Stimulated activated CD4-positive, alpha-beta T cell treated with anti-CD3 and anti-CD28 coated beads, Interleukin-12 subunit alpha, Interleukin-12 subunit beta, amount 100 ng/mL, for 48 hours (primary cell): ENCODE measurements around the gene EIF5A.

Source experiments
- DNase-seq, 3 donors: peaks; one replicate each; pipeline ENCODE4 v3.0.0-alpha.2; 2020; ENCODE audit warnings: low read depth in 2 of 3, low spot score in 1 of 3

EIF5A gene

GRCh38 chr17:7284911-7285310 lies 22.5 kb upstream of the EIF5A start:
- no peak for DNase-seq

- DNase-seq = no peak
These were observed 21.7 kb upstream of the EIF5A start for GRCh38 chr17:7285679-7286078.

GRCh38 chr17:7289256-7290032 lies 18.0 kb upstream of the EIF5A start:
- DNase-seq = no peak

GRCh38 chr17:7290166-7290565 lies 17.3 kb upstream of the EIF5A start:
- no peak for DNase-seq

GRCh38 chr17:7290685-7291084 lies 16.7 kb upstream of the EIF5A start:
- no peak for DNase-seq

GRCh38 chr17:7292194-7292593 lies 15.2 kb upstream of the EIF5A start:
- no peak for DNase-seq

GRCh38 chr17:7292729-7293128 lies 14.7 kb upstream of the EIF5A start:
- DNase-seq = no peak

- no peak for DNase-seq
These were observed 14.3 kb upstream of the EIF5A start for GRCh38 chr17:7293159-7293558.

GRCh38 chr17:7293816-7294613 lies 13.4 kb upstream of the EIF5A start:
- DNase-seq = no peak

- peak; percentile 69 to 71 (median 70) for DNase-seq
These were observed 12.7 kb upstream of the EIF5A start, which contains the start of gene YBX2 for GRCh38 chr17:7294614-7295153. TSS of gene YBX2 (minus strand) at chr17:7294639. CDS start at chr17:7294500, 139 bp downstream.

- DNase-seq = no peak
These were observed 11.9 kb upstream of the EIF5A start for GRCh38 chr17:7295230-7296180.

GRCh38 chr17:7296189-7296861 lies 11.1 kb upstream of the EIF5A start:
- peak in 2 of 3 donors; percentile 53 to 64 for DNase-seq

- no peak for DNase-seq
These were observed 3.2 kb upstream of the EIF5A start for GRCh38 chr17:7304179-7304578.

- DNase-seq = peak in 2 of 3 donors; percentile 31 to 39
These were observed 527 bp downstream of the EIF5A start for GRCh38 chr17:7307686-7308624.

GRCh38 chr17:7308625-7309433 lies 1.4 kb downstream of the EIF5A start:
- peak; percentile 73 to 84 (median 76) for DNase-seq

- no peak for DNase-seq
These were observed 2.2 kb downstream of the EIF5A start for GRCh38 chr17:7309628-7310027.

- no peak for DNase-seq
These were observed 3.8 kb downstream of the EIF5A start for GRCh38 chr17:7311110-7311705.
